Neural cell (in vitro differentiated cells): Measurements from ENCODE around the gene D2HGDH. TPM values are rescaled to one million over a fixed set of nuclear protein-coding genes. Genes with fewer than 3 reads are reported as not detected.

Experiments
- H2AFZ ChIP-seq: fragments of 200-600, 300-800 bp; sonication (generic), shearing (Covaris generic); 2 replicates; pipeline ENCODE4 v1.6.0; 2014; ENCODE audit warnings: low read depth, mild to moderate bottlenecking, antibody characterized with exemption, low read length, moderate library complexity
- H3F3A ChIP-seq: fragments of 200-600 bp; shearing (Covaris generic); 2 replicates; pipeline ENCODE4 v1.6.1; 2016; ENCODE audit warnings: mild to moderate bottlenecking, moderate library complexity, mixed read lengths, antibody characterized with exemption, low read length; ENCODE audit not compliant: insufficient read depth, poor library complexity, severe bottlenecking
- H3K27ac ChIP-seq: fragments of 200-600, 300-800 bp; sonication (generic), shearing (Covaris generic); 2 replicates; pipeline ENCODE4 v1.5.1; 2014; ENCODE audit warnings: mild to moderate bottlenecking, low read length, moderate library complexity
- H3K27me3 ChIP-seq: fragments of 300-800, 200-600 bp; sonication (generic), shearing (Covaris generic); 2 replicates; pipeline ENCODE4 v1.6.0; 2014; ENCODE audit warnings: mild to moderate bottlenecking, low read depth, low read length, moderate library complexity; ENCODE audit not compliant: insufficient read depth
- H3K36me3 ChIP-seq: fragments of 300-800, 200-600 bp; sonication (generic), shearing (Covaris generic); 2 replicates; pipeline ENCODE4 v1.5.1; 2014; ENCODE audit warnings: mild to moderate bottlenecking, antibody characterized with exemption, low read length, moderate library complexity; ENCODE audit not compliant: insufficient read depth
- H3K4me2 ChIP-seq: fragments of 300-800, 200-600 bp; sonication (generic), shearing (Covaris generic); 2 replicates; pipeline ENCODE4 v1.6.0; 2014; ENCODE audit warnings: mild to moderate bottlenecking, low read length
- H3K4me3 ChIP-seq: fragments of 300-800, 200-600 bp; sonication (generic), shearing (Covaris generic); 2 replicates; pipeline ENCODE4 v1.5.1; 2014; ENCODE audit warnings: mild to moderate bottlenecking, low read length, moderate library complexity
- H3K79me2 ChIP-seq: fragments of 200-600 bp; shearing (Covaris generic); replicated peaks from 2 replicates; pipeline ENCODE4 v1.6.0; 2014; ENCODE audit warnings: mild to moderate bottlenecking, low read length, moderate library complexity; ENCODE audit not compliant: insufficient read depth
- H3K9ac ChIP-seq: fragments of 300-800, 200-600 bp; sonication (generic), shearing (Covaris generic); 2 replicates; pipeline ENCODE4 v1.6.1; 2016; ENCODE audit warnings: mild to moderate bottlenecking, low read length, mixed read lengths
- H3K9me2 ChIP-seq: fragments of 200-600 bp; shearing (Covaris generic); 2 replicates; pipeline ENCODE4 v1.6.1; 2016; ENCODE audit warnings: mild to moderate bottlenecking, low read length, mixed read lengths; ENCODE audit not compliant: insufficient read depth
- H3K9me3 ChIP-seq: fragments of 200-600, 300-800 bp; sonication (generic), shearing (Covaris generic); 2 replicates; pipeline ENCODE4 v1.6.1; 2016; ENCODE audit warnings: mild to moderate bottlenecking, mixed run types, low read length, moderate library complexity, mixed read lengths
- H4K20me1 ChIP-seq: fragments of 200-600 bp; shearing (Covaris generic); 2 replicates; pipeline ENCODE4 v1.6.1; 2016; ENCODE audit warnings: mild to moderate bottlenecking, mixed run types; ENCODE audit not compliant: insufficient read depth
- EP300 ChIP-seq: fragments of 450-650 bp; conservative IDR thresholded peaks from 2 replicates; pipeline ENCODE4 v1.6.1; 2014; ENCODE audit warnings: antibody characterized with exemption, mild to moderate bottlenecking, moderate library complexity; ENCODE audit not compliant: poor library complexity, severe bottlenecking
- EZH2 ChIP-seq: fragments of 200-600, 300-800 bp; shearing (Covaris generic), sonication (generic); IDR thresholded peaks from 2 replicates; pipeline ENCODE4 v1.6.1; 2014; ENCODE audit warnings: antibody characterized with exemption, low read length, borderline replicate concordance, mild to moderate bottlenecking; ENCODE audit not compliant: insufficient read depth, poor library complexity, severe bottlenecking
- MXI1 ChIP-seq: fragments of 450-650 bp; conservative IDR thresholded peaks from 2 replicates; pipeline ENCODE4 v1.6.1; 2014; ENCODE audit warnings: antibody characterized with exemption, mild to moderate bottlenecking; ENCODE audit not compliant: poor library complexity, severe bottlenecking
- POLR2AphosphoS5 ChIP-seq: IDR thresholded peaks from 2 replicates; pipeline ENCODE4 v1.6.1; 2012
- RAD21 ChIP-seq: fragments of 450-650 bp; conservative IDR thresholded peaks from 2 replicates; pipeline ENCODE4 v1.6.1; 2014; ENCODE audit warnings: antibody characterized with exemption, mild to moderate bottlenecking, moderate library complexity
- SMC3 ChIP-seq: fragments of 450-650 bp; conservative IDR thresholded peaks from 2 replicates; pipeline ENCODE4 v1.6.1; 2014; ENCODE audit warnings: antibody characterized with exemption, mild to moderate bottlenecking, moderate library complexity; ENCODE audit not compliant: poor library complexity
- TAF1 ChIP-seq: IDR thresholded peaks from 2 replicates; pipeline ENCODE4 v1.6.1; 2012; ENCODE audit warnings: low read depth
- polyA plus RNA-seq: library from polyadenylated mRNA; depleted of rRNA; stranded (reverse); fragments of >200 nt; gene quantifications from 2 replicates; pipeline ENCODE4 v1.2.3, GENCODE V29; 2014
- TF ChIP-seq, protein P1 (sequence below): IDR thresholded peaks from 2 replicates; pipeline ENCODE4 v1.6.1; 2012; ENCODE audit warnings: borderline replicate concordance
- TF ChIP-seq, protein P2 (sequence below): fragments of 450-650 bp; IDR thresholded peaks from 2 replicates; pipeline ENCODE4 v1.5.1; 2014; ENCODE audit warnings: antibody characterized with exemption, mild to moderate bottlenecking, moderate library complexity; ENCODE audit not compliant: poor library complexity, severe bottlenecking

D2HGDH gene
- polyA plus RNA-seq, 1 donor from 2014 or later = 12.6 TPM

DNA sequence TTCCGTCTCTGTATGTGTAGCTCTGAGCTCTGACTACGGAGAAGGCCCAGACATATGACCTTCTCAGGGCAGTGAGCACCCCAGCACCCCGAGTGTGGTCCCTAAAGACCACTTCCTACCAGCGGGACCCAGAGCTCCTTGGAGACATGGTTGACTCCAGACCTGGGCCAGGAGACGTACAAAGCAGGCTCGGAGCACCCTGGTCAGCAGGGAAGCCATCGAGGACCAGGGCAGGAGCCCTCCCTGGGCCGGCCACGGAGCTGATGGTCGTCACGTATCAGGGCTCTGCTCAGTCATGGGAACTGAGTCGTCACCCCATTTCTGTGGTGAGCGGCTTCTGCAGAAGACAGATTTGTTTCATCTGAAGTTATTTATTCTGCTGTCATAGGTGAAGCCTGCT is 61.8 kb downstream of the D2HGDH start:
- Histone ChIP-seq H3F3A (no peaks in the 10 kb centered on the region), H3K36me3 (no peaks in the 10 kb centered on the region), H3K27me3 (no peaks in the 10 kb centered on the region), H3K79me2 (no peaks in the 10 kb centered on the region), H3K9ac (no peak overlapping the region), H4K20me1 (no peaks in the 10 kb centered on the region), H3K4me3 (no peak overlapping the region), H3K4me2 (no peak overlapping the region), H2AFZ (no peak overlapping the region), H3K9me2 (no peaks in the 10 kb centered on the region), H3K9me3 (no peaks in the 10 kb centered on the region), H3K27ac (no peak overlapping the region)
- TF ChIP-seq EZH2 (no peak), TAF1 (no peak), EP300 (no peak), SMC3 (no peak), RAD21 (no peak), MXI1 (no peak), POLR2AphosphoS5 (no peak)
- TF ChIP-seq, protein P1, sequence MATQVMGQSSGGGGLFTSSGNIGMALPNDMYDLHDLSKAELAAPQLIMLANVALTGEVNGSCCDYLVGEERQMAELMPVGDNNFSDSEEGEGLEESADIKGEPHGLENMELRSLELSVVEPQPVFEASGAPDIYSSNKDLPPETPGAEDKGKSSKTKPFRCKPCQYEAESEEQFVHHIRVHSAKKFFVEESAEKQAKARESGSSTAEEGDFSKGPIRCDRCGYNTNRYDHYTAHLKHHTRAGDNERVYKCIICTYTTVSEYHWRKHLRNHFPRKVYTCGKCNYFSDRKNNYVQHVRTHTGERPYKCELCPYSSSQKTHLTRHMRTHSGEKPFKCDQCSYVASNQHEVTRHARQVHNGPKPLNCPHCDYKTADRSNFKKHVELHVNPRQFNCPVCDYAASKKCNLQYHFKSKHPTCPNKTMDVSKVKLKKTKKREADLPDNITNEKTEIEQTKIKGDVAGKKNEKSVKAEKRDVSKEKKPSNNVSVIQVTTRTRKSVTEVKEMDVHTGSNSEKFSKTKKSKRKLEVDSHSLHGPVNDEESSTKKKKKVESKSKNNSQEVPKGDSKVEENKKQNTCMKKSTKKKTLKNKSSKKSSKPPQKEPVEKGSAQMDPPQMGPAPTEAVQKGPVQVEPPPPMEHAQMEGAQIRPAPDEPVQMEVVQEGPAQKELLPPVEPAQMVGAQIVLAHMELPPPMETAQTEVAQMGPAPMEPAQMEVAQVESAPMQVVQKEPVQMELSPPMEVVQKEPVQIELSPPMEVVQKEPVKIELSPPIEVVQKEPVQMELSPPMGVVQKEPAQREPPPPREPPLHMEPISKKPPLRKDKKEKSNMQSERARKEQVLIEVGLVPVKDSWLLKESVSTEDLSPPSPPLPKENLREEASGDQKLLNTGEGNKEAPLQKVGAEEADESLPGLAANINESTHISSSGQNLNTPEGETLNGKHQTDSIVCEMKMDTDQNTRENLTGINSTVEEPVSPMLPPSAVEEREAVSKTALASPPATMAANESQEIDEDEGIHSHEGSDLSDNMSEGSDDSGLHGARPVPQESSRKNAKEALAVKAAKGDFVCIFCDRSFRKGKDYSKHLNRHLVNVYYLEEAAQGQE = no peak
- TF ChIP-seq, protein P2, sequence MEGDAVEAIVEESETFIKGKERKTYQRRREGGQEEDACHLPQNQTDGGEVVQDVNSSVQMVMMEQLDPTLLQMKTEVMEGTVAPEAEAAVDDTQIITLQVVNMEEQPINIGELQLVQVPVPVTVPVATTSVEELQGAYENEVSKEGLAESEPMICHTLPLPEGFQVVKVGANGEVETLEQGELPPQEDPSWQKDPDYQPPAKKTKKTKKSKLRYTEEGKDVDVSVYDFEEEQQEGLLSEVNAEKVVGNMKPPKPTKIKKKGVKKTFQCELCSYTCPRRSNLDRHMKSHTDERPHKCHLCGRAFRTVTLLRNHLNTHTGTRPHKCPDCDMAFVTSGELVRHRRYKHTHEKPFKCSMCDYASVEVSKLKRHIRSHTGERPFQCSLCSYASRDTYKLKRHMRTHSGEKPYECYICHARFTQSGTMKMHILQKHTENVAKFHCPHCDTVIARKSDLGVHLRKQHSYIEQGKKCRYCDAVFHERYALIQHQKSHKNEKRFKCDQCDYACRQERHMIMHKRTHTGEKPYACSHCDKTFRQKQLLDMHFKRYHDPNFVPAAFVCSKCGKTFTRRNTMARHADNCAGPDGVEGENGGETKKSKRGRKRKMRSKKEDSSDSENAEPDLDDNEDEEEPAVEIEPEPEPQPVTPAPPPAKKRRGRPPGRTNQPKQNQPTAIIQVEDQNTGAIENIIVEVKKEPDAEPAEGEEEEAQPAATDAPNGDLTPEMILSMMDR = no peak

DNA sequence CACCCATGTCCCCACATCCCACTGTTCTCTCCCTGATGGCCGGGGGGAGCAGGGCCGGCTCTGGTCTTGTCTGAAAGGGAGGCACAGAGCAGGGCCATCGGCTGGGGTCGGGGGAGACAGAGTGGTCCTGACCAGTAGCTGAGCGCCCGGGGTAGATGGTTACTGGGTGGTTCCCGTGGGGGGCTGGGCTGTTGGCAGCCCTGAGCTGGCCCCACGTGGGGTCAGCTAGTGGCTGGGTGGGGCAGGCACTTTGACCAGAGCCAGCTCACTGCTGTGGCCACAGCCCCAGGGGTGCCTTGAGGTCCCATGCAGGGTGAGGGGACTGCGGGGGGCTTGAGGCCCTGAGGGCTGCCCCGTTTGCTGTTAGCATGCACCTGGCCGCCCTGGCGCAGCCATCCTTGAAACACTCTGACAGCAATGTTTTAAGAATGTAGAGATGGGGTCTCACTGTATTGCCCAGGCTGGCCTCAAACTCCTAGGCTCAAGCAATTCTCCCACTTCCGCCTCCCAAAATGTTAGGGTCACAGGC is 62.2 kb downstream of the D2HGDH start:
- H3K27me3 ChIP-seq = no peaks in the 10 kb centered on the region
- TF ChIP-seq, protein P2 = no peak
- TF ChIP-seq RAD21 (no peak), SMC3 (no peak), EZH2 (no peak), MXI1 (no peak), TAF1 (no peak), POLR2AphosphoS5 (no peak), EP300 (no peak)
- TF ChIP-seq, protein P1 = no peak
- no peak overlapping the region for H2AFZ ChIP-seq
- no peaks in the 10 kb centered on the region for H3K36me3 ChIP-seq
- H3K9me2 ChIP-seq = no peaks in the 10 kb centered on the region
- no peak overlapping the region for H3K27ac ChIP-seq
- H3F3A ChIP-seq = no peaks in the 10 kb centered on the region
- no peak overlapping the region for H3K4me2 ChIP-seq
- H4K20me1 ChIP-seq = no peaks in the 10 kb centered on the region
- H3K79me2 ChIP-seq = no peaks in the 10 kb centered on the region
- H3K4me3 ChIP-seq = no peak overlapping the region
- no peak overlapping the region for H3K9ac ChIP-seq
- H3K9me3 ChIP-seq = no peaks in the 10 kb centered on the region
